Body of pancreas (tissue), 4 donors: Measurements from ENCODE around the gene GMEB2.
A peak's percentile ranks its signal among the peaks of the same experiment; 100 is the strongest.

Source experiments
- POLR2A ChIP-seq, 3 donors: fragments of 450-650 bp; IDR thresholded peaks; one replicate each; pipeline ENCODE4 v1.6.1; 2016; ENCODE audit warnings: antibody characterized with exemption in 3 of 3, mild to moderate bottlenecking in 2 of 3
- TF ChIP-seq, protein P1 (sequence below), 7 experiments: fragments of 450-650 bp in 4 of 7; fragments of 200-600 bp in 3 of 7; sonication (generic) in 3 of 7; IDR thresholded peaks; one replicate each; pipeline ENCODE4 v1.5.1; 2016 to 2019; ENCODE audit warnings: antibody characterized with exemption in 7 of 7

DNA sequence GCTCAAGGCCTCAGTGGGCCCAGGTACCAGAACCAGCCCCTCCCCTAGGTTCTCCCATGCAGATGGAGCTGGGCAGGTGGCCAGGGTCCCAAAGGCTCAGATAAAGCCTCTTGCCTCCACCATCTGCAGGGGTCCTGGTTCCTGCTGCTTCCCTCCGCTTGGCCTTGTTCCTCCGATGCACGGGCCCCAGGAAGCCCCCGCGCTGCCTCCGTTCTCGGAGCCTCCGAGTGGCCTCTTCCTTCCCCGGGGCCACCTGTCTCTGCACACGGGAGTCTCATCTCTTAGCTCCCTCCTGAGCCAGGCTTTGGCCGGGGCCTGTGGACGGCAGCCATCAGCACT is 87.8 kb downstream of the GMEB2 start:
- TF ChIP-seq, protein P1, sequence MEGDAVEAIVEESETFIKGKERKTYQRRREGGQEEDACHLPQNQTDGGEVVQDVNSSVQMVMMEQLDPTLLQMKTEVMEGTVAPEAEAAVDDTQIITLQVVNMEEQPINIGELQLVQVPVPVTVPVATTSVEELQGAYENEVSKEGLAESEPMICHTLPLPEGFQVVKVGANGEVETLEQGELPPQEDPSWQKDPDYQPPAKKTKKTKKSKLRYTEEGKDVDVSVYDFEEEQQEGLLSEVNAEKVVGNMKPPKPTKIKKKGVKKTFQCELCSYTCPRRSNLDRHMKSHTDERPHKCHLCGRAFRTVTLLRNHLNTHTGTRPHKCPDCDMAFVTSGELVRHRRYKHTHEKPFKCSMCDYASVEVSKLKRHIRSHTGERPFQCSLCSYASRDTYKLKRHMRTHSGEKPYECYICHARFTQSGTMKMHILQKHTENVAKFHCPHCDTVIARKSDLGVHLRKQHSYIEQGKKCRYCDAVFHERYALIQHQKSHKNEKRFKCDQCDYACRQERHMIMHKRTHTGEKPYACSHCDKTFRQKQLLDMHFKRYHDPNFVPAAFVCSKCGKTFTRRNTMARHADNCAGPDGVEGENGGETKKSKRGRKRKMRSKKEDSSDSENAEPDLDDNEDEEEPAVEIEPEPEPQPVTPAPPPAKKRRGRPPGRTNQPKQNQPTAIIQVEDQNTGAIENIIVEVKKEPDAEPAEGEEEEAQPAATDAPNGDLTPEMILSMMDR (IDR thresholded peaks at IDR 0.05), result no peak
- peak in 1 of 3 donors; percentile 12 for TF ChIP-seq POLR2A (IDR thresholded peaks at IDR 0.05)
